ENCODE results near the gene KIAA1217. TPM values are rescaled to one million over a fixed set of nuclear protein-coding genes. Genes with fewer than 3 reads are reported as not detected.

The KIAA1217 gene
- total and polyA plus RNA-seq, 2 of the 4 experiments (the other 2 are of a cell fraction) = 3.4 to 4.4 TPM

DNA sequence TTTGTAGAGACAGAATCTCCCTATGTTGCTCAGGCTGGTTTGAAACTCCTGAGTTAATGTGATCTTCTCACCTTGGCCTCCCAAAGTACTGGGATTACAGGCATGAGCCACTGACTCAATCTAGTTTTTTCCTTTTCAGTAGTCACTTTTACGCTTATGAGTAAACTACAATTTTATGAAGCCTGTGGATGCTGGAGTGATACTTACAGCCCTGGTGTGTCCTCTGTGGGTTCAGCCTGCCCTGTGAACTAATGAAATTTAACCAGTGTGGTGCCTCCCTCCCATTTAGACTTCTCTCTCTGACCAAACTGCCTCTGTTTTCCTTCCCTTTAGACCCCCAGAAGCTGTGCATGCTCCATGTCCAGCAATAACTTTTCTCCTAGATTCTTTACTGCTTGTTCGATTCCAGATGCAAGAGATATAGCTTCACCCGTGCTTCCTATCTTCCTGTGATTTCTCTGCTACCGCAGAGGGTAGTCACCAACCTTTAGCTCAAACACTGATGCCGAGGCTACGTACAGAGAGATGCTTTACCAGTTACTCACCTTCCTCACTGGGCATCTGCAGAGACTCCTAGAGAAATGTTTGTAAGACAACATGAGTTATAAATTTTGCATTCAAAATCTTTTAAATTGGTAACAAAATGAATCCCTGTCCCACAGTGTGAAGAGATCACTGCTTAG is 90.8 kb downstream of the KIAA1217 start:
- H2AK5ac ChIP-seq (ENCODE audit: low read depth, low read length) = no peak overlapping the region
- no peak overlapping the region for H4K91ac ChIP-seq (ENCODE audit: insufficient read depth, low read depth, low read length)
- ATAC-seq (ENCODE audit: low read depth) (peak; percentile 37; the same call in 1 of the 2 replicates), DNase-seq (peak; percentile 72)
- H2AFZ ChIP-seq (replicated peaks; ENCODE audit: low read length, poor library complexity) = no peak overlapping the region
- CTCF ChIA-PET = interaction anchor here (0.6 kb wide), 1 partner anchor 110 kb away, joined by 3 read pairs; no protein-coding TSS in a partner anchor
- no peaks in the 10 kb centered on the region; the same call in 1 of the 2 replicates for H3K27me3 ChIP-seq (ENCODE audit: control insufficient read depth, insufficient read depth, low read length)
- no peak overlapping the region for H4K5ac ChIP-seq (ENCODE audit: low read depth, low read length)
- WGBS, 2 experiments (ENCODE audit: extremely low coverage in 2 of 2, insufficient read length in 1 of 2) = no CpG with 5 or more reads among the region's 6 CpGs
- no peak overlapping the region for H3K18ac ChIP-seq (ENCODE audit: low read depth, low read length)
- H2BK20ac ChIP-seq (ENCODE audit: low read depth, low read length) = no peak overlapping the region
- in situ Hi-C loops (cut with MboI; ENCODE audit: low sequenced_read_pairs) = no loop called here
- H3K79me1 ChIP-seq (ENCODE audit: low read depth in 1 of 2, low read length in 2 of 2) = no peaks in the 10 kb centered on the region
- H3K9me3 ChIP-seq (ENCODE audit: control insufficient read depth, insufficient read depth, low read length) = no peaks in the 10 kb centered on the region
- H3K56ac ChIP-seq (ENCODE audit: extremely low read depth, insufficient read depth, low read length) = no peak overlapping the region
- no peak overlapping the region for H2BK15ac ChIP-seq (ENCODE audit: low read depth, low read length)
- no peak overlapping the region for H3K4me3 ChIP-seq (ENCODE audit: insufficient read depth, low read depth, low read length)
- H3K9me1 ChIP-seq (ENCODE audit: insufficient read depth, low read length) = no peaks in the 10 kb centered on the region
- no peaks in the 10 kb centered on the region for H4K20me1 ChIP-seq (ENCODE audit: insufficient read depth, low read length)
- H3K36me3 ChIP-seq (ENCODE audit: control insufficient read depth, insufficient read depth, low read length) = no peaks in the 10 kb centered on the region
- H3K9ac ChIP-seq (ENCODE audit: low read depth, low read length) = no peak overlapping the region
- dilution Hi-C loops (cut with HindIII; ENCODE audit: low sequenced_read_pairs, unreplicated experiment) = no loop called here
- TF ChIP-seq MAZ (IDR thresholded peaks at IDR 0.05; ENCODE audit: borderline replicate concordance, low read depth, low read length) (no peak), CEBPB (IDR thresholded peaks at IDR 0.05; ENCODE audit: low read depth, low read length) (no peak), RCOR1 (IDR thresholded peaks at IDR 0.05; ENCODE audit: insufficient replicate concordance, low read length) (no peak), RAD21 (IDR thresholded peaks at IDR 0.05; ENCODE audit: low read length) (no peak), POLR2A (IDR thresholded peaks at IDR 0.05; ENCODE audit: low read depth, low read length) (no peak), CHD1 (IDR thresholded peaks at IDR 0.05; ENCODE audit: low read depth, low read length) (no peak), ELK1 (IDR thresholded peaks at IDR 0.05; ENCODE audit: borderline replicate concordance, low read depth, low read length) (no peak), NFE2L2 (IDR thresholded peaks at IDR 0.05; ENCODE audit: low read depth, low read length) (no peak), BHLHE40 (IDR thresholded peaks at IDR 0.05; ENCODE audit: low read depth, low read length) (no peak), RFX5 (IDR thresholded peaks at IDR 0.05; ENCODE audit: low read depth, low read length) (no peak), SMC3 (IDR thresholded peaks at IDR 0.05; ENCODE audit: low read depth, low read length) (no peak), USF2 (IDR thresholded peaks at IDR 0.05; ENCODE audit: low read depth, low read length) (no peak), MAFK (IDR thresholded peaks at IDR 0.05; ENCODE audit: low read depth, low read length) (no peak), CTCF (conservative IDR thresholded peaks at IDR 0.05; ENCODE audit: low read depth, low read length) (no peak), MXI1 (IDR thresholded peaks at IDR 0.05; ENCODE audit: borderline replicate concordance, low read depth, low read length) (no peak), FOS (IDR thresholded peaks at IDR 0.05; ENCODE audit: low read depth, low read length) (no peak)
- no TSS peak for BruUV-seq (replicated peaks)
- H3K4me2 ChIP-seq (ENCODE audit: low read depth, low read length) = no peak overlapping the region
- no peak overlapping the region for H2BK5ac ChIP-seq (ENCODE audit: low read depth, low read length, poor library complexity, severe bottlenecking)
- POLR2A ChIA-PET (ENCODE audit: unreplicated experiment) = no interaction called here
- H2AK9ac ChIP-seq (replicated peaks; ENCODE audit: low read depth, low read length, poor library complexity) = no peak overlapping the region
- no peak overlapping the region for H2BK120ac ChIP-seq (ENCODE audit: low read depth, low read length)
- no peak overlapping the region for H3K14ac ChIP-seq (replicated peaks; ENCODE audit: low read depth, low read length)
- H3K4ac ChIP-seq (ENCODE audit: low read depth, low read length) = no peak overlapping the region
- intact Hi-C loops (cut with micrococcal nuclease) = no loop called here
- H3K27ac ChIP-seq (ENCODE audit: insufficient read depth, low read length) = no peak overlapping the region
- H3K4me1 ChIP-seq (ENCODE audit: control insufficient read depth, insufficient read depth, low read length) = no peaks in the 10 kb centered on the region
- no peak overlapping the region for H3K23ac ChIP-seq (ENCODE audit: low read depth, low read length)
- H4K8ac ChIP-seq (ENCODE audit: low read depth in 2 of 2, low read length in 2 of 2) = no peak overlapping the region
